Mammary epithelial cell (primary cell): Measurements from ENCODE around the gene HDDC3.

Experiments
- CTCF ChIP-seq, 2 donors: IDR thresholded peaks in 1 of 2; conservative IDR thresholded peaks in 1 of 2; 2 replicates each; pipeline ENCODE4 v1.5.1; 2011 to 2012; ENCODE audit warnings: inconsistent platforms in 2 of 2, low read length in 2 of 2, mild to moderate bottlenecking in 2 of 2, control low read depth in 1 of 2, low read depth in 1 of 2; ENCODE audit not compliant: insufficient read depth in 1 of 2; ENCODE audit errors: extremely low read depth in 1 of 2
- EZH2 ChIP-seq: IDR thresholded peaks from 2 replicates; pipeline ENCODE4 v1.6.1; 2012; ENCODE audit warnings: low read length, inconsistent platforms, borderline replicate concordance

GRCh38 chr15:90903733-90904536 lies 28.4 kb downstream of the HDDC3 start:
- peak in 1 of 2 donors; percentile 9 for TF ChIP-seq CTCF (conservative IDR thresholded peaks at IDR 0.05 in 1 of 2, IDR thresholded peaks at IDR 0.05 in 1 of 2; ENCODE audit: extremely low read depth in 1 of 2, insufficient read depth in 1 of 2, low read depth in 1 of 2, low read length in 2 of 2)
- no peak for TF ChIP-seq EZH2
